Endothelial cell of umbilical vein (primary cell): ENCODE measurements around the gene TANGO6.

Experiments used
- EZH2 ChIP-seq: IDR thresholded peaks from 2 replicates; pipeline ENCODE4 v1.6.1; 2012; ENCODE audit warnings: borderline replicate concordance, low read depth, mild to moderate bottlenecking, moderate library complexity, low read length, inconsistent platforms; ENCODE audit not compliant: severe bottlenecking
- FOS ChIP-seq: IDR thresholded peaks from 2 replicates; pipeline ENCODE4 v1.6.1; 2011; ENCODE audit warnings: mild to moderate bottlenecking, low read length, moderate library complexity, borderline replicate concordance; ENCODE audit not compliant: insufficient read depth
- MAX ChIP-seq: IDR thresholded peaks from 2 replicates; pipeline ENCODE4 v1.6.1; 2011; ENCODE audit not compliant: insufficient read depth, insufficient read length
- MYC ChIP-seq: IDR thresholded peaks from one replicate; pipeline ENCODE4 v1.6.1; 2011; ENCODE audit warnings: mild to moderate bottlenecking, low read depth, low read length
- POLR2A ChIP-seq: IDR thresholded peaks from 2 replicates; pipeline ENCODE4 v1.6.1; 2012; ENCODE audit warnings: low read depth, mild to moderate bottlenecking, control low read depth, low read length
- POLR2AphosphoS5 ChIP-seq: IDR thresholded peaks from 2 replicates; pipeline ENCODE4 v1.6.1; 2012; ENCODE audit warnings: low read depth, mild to moderate bottlenecking, control low read depth, low read length, moderate library complexity; ENCODE audit not compliant: insufficient read depth
- TF ChIP-seq, protein P1 (sequence below), 2 donors: IDR thresholded peaks; 1 replicate in 1 of 2; 2 replicates in 1 of 2; pipeline ENCODE4 v1.5.1; 2011; ENCODE audit warnings: low read length in 2 of 2, mild to moderate bottlenecking in 2 of 2, moderate library complexity in 2 of 2, control low read depth in 1 of 2, inconsistent platforms in 1 of 2, low read depth in 1 of 2; ENCODE audit not compliant: insufficient read depth in 1 of 2; ENCODE audit errors: extremely low read depth in 1 of 2

DNA sequence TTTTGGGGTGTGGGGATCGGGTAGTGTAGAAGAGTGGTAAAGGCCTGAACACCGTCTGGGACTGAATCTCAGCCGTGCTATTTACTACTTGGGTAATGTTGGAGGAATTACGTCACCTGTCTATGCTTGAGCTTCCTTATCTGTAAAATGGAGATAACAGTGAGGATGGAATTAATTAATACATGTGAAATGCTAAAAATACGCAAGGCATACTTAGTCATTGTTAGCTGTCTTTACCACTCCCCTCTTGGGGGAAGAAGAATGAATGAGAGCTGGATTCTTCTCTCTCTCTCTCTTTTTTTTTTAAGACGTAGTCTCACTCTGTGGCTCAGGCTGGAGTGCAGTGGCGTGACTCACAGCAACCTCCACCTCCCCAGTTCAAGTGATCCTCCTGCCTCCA, 41.1 kb upstream of the TANGO6 start:
- TF ChIP-seq, protein P1, sequence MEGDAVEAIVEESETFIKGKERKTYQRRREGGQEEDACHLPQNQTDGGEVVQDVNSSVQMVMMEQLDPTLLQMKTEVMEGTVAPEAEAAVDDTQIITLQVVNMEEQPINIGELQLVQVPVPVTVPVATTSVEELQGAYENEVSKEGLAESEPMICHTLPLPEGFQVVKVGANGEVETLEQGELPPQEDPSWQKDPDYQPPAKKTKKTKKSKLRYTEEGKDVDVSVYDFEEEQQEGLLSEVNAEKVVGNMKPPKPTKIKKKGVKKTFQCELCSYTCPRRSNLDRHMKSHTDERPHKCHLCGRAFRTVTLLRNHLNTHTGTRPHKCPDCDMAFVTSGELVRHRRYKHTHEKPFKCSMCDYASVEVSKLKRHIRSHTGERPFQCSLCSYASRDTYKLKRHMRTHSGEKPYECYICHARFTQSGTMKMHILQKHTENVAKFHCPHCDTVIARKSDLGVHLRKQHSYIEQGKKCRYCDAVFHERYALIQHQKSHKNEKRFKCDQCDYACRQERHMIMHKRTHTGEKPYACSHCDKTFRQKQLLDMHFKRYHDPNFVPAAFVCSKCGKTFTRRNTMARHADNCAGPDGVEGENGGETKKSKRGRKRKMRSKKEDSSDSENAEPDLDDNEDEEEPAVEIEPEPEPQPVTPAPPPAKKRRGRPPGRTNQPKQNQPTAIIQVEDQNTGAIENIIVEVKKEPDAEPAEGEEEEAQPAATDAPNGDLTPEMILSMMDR (IDR thresholded peaks at IDR 0.05; ENCODE audit: extremely low read depth in 1 of 2, insufficient read depth in 1 of 2, low read depth in 1 of 2, low read length in 2 of 2), result no peak
- TF ChIP-seq EZH2 (no peak), POLR2AphosphoS5 (no peak), MAX (no peak), POLR2A (no peak), MYC (no peak), FOS (no peak)
